Stimulated activated naive CD4-positive, alpha-beta T cell treated with Interleukin-2 at 50 U/mL for 16 hours (primary cell): ENCODE data around the gene DLX5.

Experiments used
- DNase-seq: peaks from one replicate; lab custom pipeline; 2025; lab: John Stamatoyannopoulos, UW

DLX5 gene

GRCh38 chr7:97005183-97006054 is 19.2 kb downstream of the DLX5 start, which contains the start of gene DLX6:
DLX6 (plus strand) TSS chr7:97005553; CDS start chr7:97005978, 425 bp downstream.
- no peak for DNase-seq

GRCh38 chr7:97004247-97005182 is 20.1 kb downstream of the DLX5 start:
- no peak for DNase-seq

GRCh38 chr7:97003262-97004246 is 21.1 kb downstream of the DLX5 start:
- DNase-seq: no peak

GRCh38 chr7:97002555-97003261 is 21.9 kb downstream of the DLX5 start:
- no peak for DNase-seq

GRCh38 chr7:97001656-97002554 is 22.7 kb downstream of the DLX5 start:
- DNase-seq: no peak

GRCh38 chr7:97001221-97001620 is 23.4 kb downstream of the DLX5 start:
- no peak for DNase-seq

GRCh38 chr7:96998744-96999143 is 25.9 kb downstream of the DLX5 start:
- no peak for DNase-seq

- DNase-seq: no peak
Observed at GRCh38 chr7:96998333-96998732, 26.3 kb downstream of the DLX5 start.

GRCh38 chr7:96997512-96998032 is 27.1 kb downstream of the DLX5 start:
- no peak for DNase-seq

GRCh38 chr7:96996958-96997511 is 27.6 kb downstream of the DLX5 start:
- DNase-seq: no peak

- DNase-seq: no peak
Observed at GRCh38 chr7:96996111-96996957, 28.3 kb downstream of the DLX5 start.

GRCh38 chr7:96995406-96996110 is 29.1 kb downstream of the DLX5 start:
- no peak for DNase-seq

GRCh38 chr7:96993980-96994379 is 30.7 kb downstream of the DLX5 start:
- DNase-seq: no peak

- DNase-seq: no peak
Observed at GRCh38 chr7:96993094-96993865, 31.4 kb downstream of the DLX5 start.

- no peak for DNase-seq
Observed at GRCh38 chr7:96992192-96993005, 32.2 kb downstream of the DLX5 start.
